Hepatocyte (in vitro differentiated cells): ENCODE results near the gene ADGRB3.

Experiments
- EZH2phosphoT487 ChIP-seq: fragments of 200-600 bp; sonication (generic); IDR thresholded peaks from one replicate; pipeline ENCODE4 v1.6.1; 2018; ENCODE audit warnings: antibody characterized with exemption, mild to moderate bottlenecking, low read depth, moderate library complexity; ENCODE audit not compliant: unreplicated experiment, severe bottlenecking
- TF ChIP-seq, protein P1 (sequence below): fragments of 200-600 bp; sonication (generic); IDR thresholded peaks from 2 replicates; pipeline ENCODE4 v1.5.1; 2016; ENCODE audit warnings: antibody characterized with exemption, mild to moderate bottlenecking; ENCODE audit not compliant: poor library complexity

DNA sequence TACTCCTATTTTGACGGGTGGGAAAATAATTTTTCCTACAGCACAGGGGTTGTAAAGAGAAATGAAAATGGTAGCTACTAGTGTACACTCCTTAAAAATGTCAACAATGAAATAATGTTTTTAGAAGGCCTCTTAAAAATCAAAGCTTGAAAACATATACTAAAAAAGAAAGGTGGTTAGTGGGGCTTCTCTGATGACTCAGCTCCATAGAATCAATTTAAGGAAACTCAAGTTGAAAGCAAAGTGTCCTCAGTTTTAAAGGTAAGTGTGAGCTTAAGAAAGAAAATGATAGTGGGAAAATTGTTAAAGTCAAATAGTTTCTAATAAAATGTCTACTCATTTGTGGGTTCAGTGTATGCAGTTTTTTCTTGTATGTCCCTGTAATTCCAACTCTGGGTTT lies 58.2 kb downstream of the ADGRB3 start:
- TF ChIP-seq, protein P1, sequence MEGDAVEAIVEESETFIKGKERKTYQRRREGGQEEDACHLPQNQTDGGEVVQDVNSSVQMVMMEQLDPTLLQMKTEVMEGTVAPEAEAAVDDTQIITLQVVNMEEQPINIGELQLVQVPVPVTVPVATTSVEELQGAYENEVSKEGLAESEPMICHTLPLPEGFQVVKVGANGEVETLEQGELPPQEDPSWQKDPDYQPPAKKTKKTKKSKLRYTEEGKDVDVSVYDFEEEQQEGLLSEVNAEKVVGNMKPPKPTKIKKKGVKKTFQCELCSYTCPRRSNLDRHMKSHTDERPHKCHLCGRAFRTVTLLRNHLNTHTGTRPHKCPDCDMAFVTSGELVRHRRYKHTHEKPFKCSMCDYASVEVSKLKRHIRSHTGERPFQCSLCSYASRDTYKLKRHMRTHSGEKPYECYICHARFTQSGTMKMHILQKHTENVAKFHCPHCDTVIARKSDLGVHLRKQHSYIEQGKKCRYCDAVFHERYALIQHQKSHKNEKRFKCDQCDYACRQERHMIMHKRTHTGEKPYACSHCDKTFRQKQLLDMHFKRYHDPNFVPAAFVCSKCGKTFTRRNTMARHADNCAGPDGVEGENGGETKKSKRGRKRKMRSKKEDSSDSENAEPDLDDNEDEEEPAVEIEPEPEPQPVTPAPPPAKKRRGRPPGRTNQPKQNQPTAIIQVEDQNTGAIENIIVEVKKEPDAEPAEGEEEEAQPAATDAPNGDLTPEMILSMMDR, result no peak
- no peak for TF ChIP-seq EZH2phosphoT487
